GM23248 (cell line): ENCODE results near the gene LKAAEAR1.
"Not testable (repeated sequence)": the region's sequence is repeated elsewhere in the genome, so short reads cannot be mapped to it uniquely, and the experiment has no call there.

ENCODE experiments used
- EZH2 ChIP-seq: fragments of 200-600 bp; sonication (generic); IDR thresholded peaks from 2 replicates; pipeline ENCODE4 v1.6.1; 2018; ENCODE audit warnings: antibody characterized with exemption, mild to moderate bottlenecking; ENCODE audit not compliant: insufficient read depth, poor library complexity, severe bottlenecking
- EZH2phosphoT487 ChIP-seq: fragments of 200-600 bp; sonication (generic); IDR thresholded peaks from 2 replicates; pipeline ENCODE4 v1.6.1; 2018; ENCODE audit warnings: antibody characterized with exemption, moderate library complexity, mild to moderate bottlenecking, low read depth; ENCODE audit not compliant: insufficient read depth

DNA sequence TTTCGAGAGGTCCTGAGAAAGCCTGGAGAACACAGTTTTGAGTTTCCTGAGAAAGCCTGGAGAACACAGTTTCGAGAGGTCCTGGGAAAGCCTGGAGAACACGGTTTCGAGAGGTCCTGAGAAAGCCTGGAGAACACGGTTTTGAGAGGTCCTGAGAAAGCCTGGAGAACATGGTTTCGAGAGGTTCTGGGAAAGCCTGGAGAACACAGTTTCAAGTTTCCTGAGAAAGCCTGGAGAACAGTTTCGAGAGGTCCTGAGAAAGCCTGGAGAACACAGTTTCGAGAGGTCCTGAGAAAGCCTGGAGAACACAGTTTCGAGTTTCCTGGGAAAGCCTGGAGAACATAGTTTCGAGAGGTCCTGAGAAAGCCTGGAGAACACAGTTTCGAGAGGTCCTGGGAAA is 39.3 kb upstream of the LKAAEAR1 start:
- TF ChIP-seq EZH2phosphoT487, EZH2: not testable (repeated sequence)
